OCI-LY7 (cell line): Measurements from ENCODE around the gene LPP. TPM values are rescaled to one million over a fixed set of nuclear protein-coding genes. Genes with fewer than 3 reads are reported as not detected.

Source experiments
- BruUV-seq: library from RNA; stranded (reverse); fragments of 400-500 nt; replicated peaks from 2 replicates; lab custom pipeline; 2021; lab: Mats Ljungman, UMichigan
- CTCF ChIA-PET: fragments of 300-600 bp; sonication (Branson Sonifier 250); formaldehyde crosslinking; loops from one replicate; lab custom pipeline; 2022; ENCODE audit warnings: antibody characterized with exemption; ENCODE audit not compliant: unreplicated experiment; lab: Charles Lee
- POLR2A ChIA-PET: fragments of 300-600 bp; sonication (Branson Sonifier 250); formaldehyde crosslinking; loops from one replicate; lab custom pipeline; 2022; ENCODE audit warnings: antibody characterized with exemption; lab: Charles Lee
- DNase-seq: peaks from one replicate; pipeline ENCODE4 v3.0.0-alpha.2; 2015; ENCODE audit warnings: low spot score
- H2AFZ ChIP-seq: fragments of 200-600 bp; sonication (generic), shearing (Covaris generic); 2 replicates; pipeline ENCODE4 v1.6.1; 2014; ENCODE audit warnings: mild to moderate bottlenecking, antibody characterized with exemption, low read length, moderate library complexity
- H3K27ac ChIP-seq: fragments of 200-600 bp; sonication (generic); 2 replicates; pipeline ENCODE4 v1.5.1; 2014; ENCODE audit warnings: mixed run types, low read depth, mild to moderate bottlenecking, moderate library complexity, low read length, inconsistent platforms; ENCODE audit not compliant: poor library complexity, severe bottlenecking
- H3K36me3 ChIP-seq: fragments of 200-600 bp; sonication (generic); 2 replicates; pipeline ENCODE4 v1.6.1; 2014; ENCODE audit warnings: mild to moderate bottlenecking, antibody characterized with exemption, low read length, moderate library complexity, mixed read lengths; ENCODE audit not compliant: insufficient read depth
- H3K4me1 ChIP-seq: fragments of 200-600 bp; sonication (generic); 2 replicates; pipeline ENCODE4 v1.5.1; 2014; ENCODE audit warnings: mild to moderate bottlenecking, low read length; ENCODE audit not compliant: insufficient read depth, poor library complexity, severe bottlenecking
- H3K4me2 ChIP-seq: fragments of 200-600 bp; sonication (generic); 2 replicates; pipeline ENCODE4 v1.6.1; 2014; ENCODE audit warnings: mild to moderate bottlenecking, low read length
- H3K4me3 ChIP-seq: fragments of 200-600 bp; sonication (generic); 2 replicates; pipeline ENCODE4 v1.5.1; 2014; ENCODE audit warnings: mild to moderate bottlenecking, low read depth, low read length; ENCODE audit not compliant: poor library complexity, severe bottlenecking
- H3K79me2 ChIP-seq: fragments of 200-600 bp; sonication (generic); 2 replicates; pipeline ENCODE4 v1.6.1; 2016; ENCODE audit warnings: low read depth, mild to moderate bottlenecking, low read length, moderate library complexity, mixed read lengths; ENCODE audit not compliant: insufficient read depth
- H3K9me2 ChIP-seq: fragments of 200-600 bp; sonication (generic); 2 replicates; pipeline ENCODE4 v1.6.1; 2016; ENCODE audit warnings: mild to moderate bottlenecking, low read length, mixed read lengths; ENCODE audit not compliant: insufficient read depth
- H3K9me3 ChIP-seq: fragments of 200-600 bp; sonication (generic); 2 replicates; pipeline ENCODE4 v1.6.1; 2014; ENCODE audit warnings: mild to moderate bottlenecking, mixed run types, low read length, mixed read lengths
- H4K20me1 ChIP-seq: fragments of 200-600 bp; sonication (generic); 2 replicates; pipeline ENCODE4 v1.6.1; 2014; ENCODE audit warnings: mild to moderate bottlenecking, antibody characterized with exemption, low read length, moderate library complexity, mixed read lengths; ENCODE audit not compliant: insufficient read depth
- CTCF ChIP-seq: fragments of 200-600 bp; sonication (generic); conservative IDR thresholded peaks from 2 replicates; pipeline ENCODE4 v1.5.1; 2014; ENCODE audit warnings: mild to moderate bottlenecking, antibody characterized with exemption, low read length, moderate library complexity, mixed read lengths
- EZH2phosphoT487 ChIP-seq: fragments of 200-600 bp; sonication (generic); IDR thresholded peaks from 2 replicates; pipeline ENCODE4 v1.6.1; 2018; ENCODE audit warnings: low read depth, borderline replicate concordance, mild to moderate bottlenecking, mixed run types, antibody characterized with exemption, low read length, moderate library complexity, mixed read lengths
- intact Hi-C: fragments of 100-400 bp; cut with micrococcal nuclease; formaldehyde crosslinking; loops from one replicate; pipeline ENCODE4 v1.10.0; 2022; ENCODE audit not compliant: unreplicated experiment
- total RNA-seq, 2 experiments: library from RNA; depleted of rRNA in 1 of 2; stranded (reverse); fragments of >200 nt in 1 of 2; shearing (Covaris generic) in 1 of 2; gene quantifications; 2 replicates each; pipeline ENCODE4 v1.2.3, GENCODE V29; 2014 to 2022

LPP gene
- total RNA-seq, 2 experiments from 2014 or later = 10.9 to 119 TPM

- Histone ChIP-seq H3K79me2 (no peaks in the 10 kb centered on the region), H3K9me2 (no peaks in the 10 kb centered on the region), H3K9me3 (no peaks in the 10 kb centered on the region), H4K20me1 (no peaks in the 10 kb centered on the region), H3K4me3 (no peak overlapping the region), H3K4me2 (no peak overlapping the region), H3K27ac (no peak overlapping the region), H3K36me3 (no peaks in the 10 kb centered on the region), H3K4me1 (peaks cover 35% of the 10 kb centered on the region), H2AFZ (no peak overlapping the region)
- intact Hi-C loops = no loop called here
- BruUV-seq = no TSS peak
- ChIA-PET POLR2A (interaction anchor here (0.8 to 1.3 kb wide), 2 partner anchors 10 to 61 kb away, joined by 3 read pairs; no protein-coding TSS in a partner anchor), CTCF (no interaction called here)
- TF ChIP-seq CTCF (no peak), EZH2phosphoT487 (no peak)
- no peak for DNase-seq
Observed at GRCh38 chr3:188156056-188156455, 2.1 kb downstream of the LPP start.

- Histone ChIP-seq H2AFZ (no peak overlapping the region), H3K79me2 (no peaks in the 10 kb centered on the region), H3K27ac (no peak overlapping the region), H3K4me2 (no peak overlapping the region), H3K9me2 (no peaks in the 10 kb centered on the region), H3K9me3 (no peaks in the 10 kb centered on the region), H3K36me3 (no peaks in the 10 kb centered on the region), H3K4me1 (peaks cover 32% of the 10 kb centered on the region), H4K20me1 (no peaks in the 10 kb centered on the region), H3K4me3 (no peak overlapping the region)
- intact Hi-C loops = no loop called here
- ChIA-PET POLR2A (interaction anchor here (0.9 to 2.4 kb wide), 3 partner anchors 10 to 48 kb away, joined by 3 to 10 read pairs (median 3); no protein-coding TSS in a partner anchor), CTCF (no interaction called here)
- no TSS peak for BruUV-seq
- TF ChIP-seq EZH2phosphoT487 = no peak
- no peak for TF ChIP-seq CTCF
- DNase-seq = no peak
Observed at GRCh38 chr3:188157407-188157806, 3.5 kb downstream of the LPP start.

- Histone ChIP-seq H3K9me3 (no peaks in the 10 kb centered on the region), H3K36me3 (no peaks in the 10 kb centered on the region), H3K9me2 (no peaks in the 10 kb centered on the region), H3K27ac (no peak overlapping the region), H3K4me3 (no peak overlapping the region), H4K20me1 (no peaks in the 10 kb centered on the region), H3K4me1 (peaks cover 27% of the 10 kb centered on the region), H2AFZ (no peak overlapping the region), H3K4me2 (no peak overlapping the region), H3K79me2 (no peaks in the 10 kb centered on the region)
- DNase-seq = no peak
- POLR2A ChIA-PET = interaction anchor here (0.9 to 2.4 kb wide), 5 partner anchors 9 to 91 kb away, joined by 3 to 10 read pairs (median 3); no protein-coding TSS in a partner anchor
- CTCF ChIA-PET = no interaction called here
- no TSS peak for BruUV-seq
- TF ChIP-seq EZH2phosphoT487 = no peak
- TF ChIP-seq CTCF = no peak
- intact Hi-C loops = no loop called here
Observed at GRCh38 chr3:188157971-188158370, 4.0 kb downstream of the LPP start.
